RWPE2 (cell line): Measurements from ENCODE around the gene ZCCHC7.

Experiments used
- ATAC-seq: fragments of 200-7000 bp; cut with Tn5 transposase; 3 replicates; pipeline ENCODE4 v1.9.1; 2021; ENCODE audit warnings: low read depth
- DNase-seq: peaks from one replicate; pipeline ENCODE4 v3.0.0-alpha.2; 2020; ENCODE audit warnings: low spot score
- H3K27ac ChIP-seq: fragments of 450-650 bp; 2 replicates; pipeline ENCODE4 v1.5.1; 2017; ENCODE audit warnings: mild to moderate bottlenecking; ENCODE audit not compliant: poor library complexity, severe bottlenecking
- H3K27me3 ChIP-seq: fragments of 250-450 bp; sonication (Bioruptor Pico); 2 replicates; pipeline ENCODE4 v1.5.1; 2021; ENCODE audit warnings: mild to moderate bottlenecking, moderate library complexity; ENCODE audit not compliant: insufficient read depth, poor library complexity, severe bottlenecking
- H3K36me3 ChIP-seq: fragments of 250-450 bp; sonication (Bioruptor Pico); 2 replicates; pipeline ENCODE4 v1.5.1; 2020; ENCODE audit warnings: low read depth, mild to moderate bottlenecking, moderate library complexity
- H3K4me1 ChIP-seq: fragments of 250-450 bp; sonication (Bioruptor Pico); 2 replicates; pipeline ENCODE4 v1.5.1; 2021; ENCODE audit warnings: mild to moderate bottlenecking, moderate library complexity; ENCODE audit not compliant: insufficient read depth, poor library complexity, severe bottlenecking
- H3K4me3 ChIP-seq: fragments of 250-450 bp; sonication (Bioruptor Pico); 2 replicates; pipeline ENCODE4 v1.5.1; 2021; ENCODE audit warnings: mild to moderate bottlenecking, moderate library complexity; ENCODE audit not compliant: severe bottlenecking
- H3K9me3 ChIP-seq: fragments of 250-450 bp; sonication (Bioruptor Pico); 2 replicates; pipeline ENCODE4 v1.5.1; 2021; ENCODE audit warnings: mild to moderate bottlenecking, moderate library complexity; ENCODE audit not compliant: severe bottlenecking
- TF ChIP-seq, protein P1 (sequence below): fragments of 450-650 bp; IDR thresholded peaks from one replicate; pipeline ENCODE4 v1.5.1; 2017; ENCODE audit warnings: mild to moderate bottlenecking, moderate library complexity; ENCODE audit not compliant: poor library complexity, severe bottlenecking

ZCCHC7 gene

DNA sequence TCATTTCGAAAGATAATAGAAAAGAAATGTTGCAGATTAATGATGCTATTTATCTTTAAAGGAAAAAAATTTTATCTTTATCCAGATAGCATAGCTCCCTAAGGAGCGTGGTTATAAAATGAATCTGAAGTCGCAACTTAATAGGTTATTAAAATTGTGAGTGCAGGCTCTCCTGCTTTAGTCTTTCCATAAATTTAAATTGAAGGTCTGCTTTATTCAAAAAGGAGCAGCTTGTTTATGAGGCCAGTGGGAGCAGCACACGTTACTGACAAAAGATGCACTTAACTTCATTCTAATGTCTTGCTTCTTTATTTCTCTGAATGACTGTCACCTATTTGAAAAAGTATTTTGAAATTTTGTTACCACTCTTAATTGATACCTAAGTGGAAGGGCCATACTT lies 95.0 kb downstream of the ZCCHC7 start:
- ATAC-seq (no peak), DNase-seq (no peak)
- Histone ChIP-seq H3K4me1 (peaks cover 5% of the 10 kb centered on the region), H3K27me3 (no peaks in the 10 kb centered on the region), H3K9me3 (no peaks in the 10 kb centered on the region), H3K36me3 (no peaks in the 10 kb centered on the region; the same call in 1 of the 2 replicates), H3K4me3 (no peak overlapping the region), H3K27ac (no peak overlapping the region)
- TF ChIP-seq, protein P1, sequence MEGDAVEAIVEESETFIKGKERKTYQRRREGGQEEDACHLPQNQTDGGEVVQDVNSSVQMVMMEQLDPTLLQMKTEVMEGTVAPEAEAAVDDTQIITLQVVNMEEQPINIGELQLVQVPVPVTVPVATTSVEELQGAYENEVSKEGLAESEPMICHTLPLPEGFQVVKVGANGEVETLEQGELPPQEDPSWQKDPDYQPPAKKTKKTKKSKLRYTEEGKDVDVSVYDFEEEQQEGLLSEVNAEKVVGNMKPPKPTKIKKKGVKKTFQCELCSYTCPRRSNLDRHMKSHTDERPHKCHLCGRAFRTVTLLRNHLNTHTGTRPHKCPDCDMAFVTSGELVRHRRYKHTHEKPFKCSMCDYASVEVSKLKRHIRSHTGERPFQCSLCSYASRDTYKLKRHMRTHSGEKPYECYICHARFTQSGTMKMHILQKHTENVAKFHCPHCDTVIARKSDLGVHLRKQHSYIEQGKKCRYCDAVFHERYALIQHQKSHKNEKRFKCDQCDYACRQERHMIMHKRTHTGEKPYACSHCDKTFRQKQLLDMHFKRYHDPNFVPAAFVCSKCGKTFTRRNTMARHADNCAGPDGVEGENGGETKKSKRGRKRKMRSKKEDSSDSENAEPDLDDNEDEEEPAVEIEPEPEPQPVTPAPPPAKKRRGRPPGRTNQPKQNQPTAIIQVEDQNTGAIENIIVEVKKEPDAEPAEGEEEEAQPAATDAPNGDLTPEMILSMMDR = no peak

DNA sequence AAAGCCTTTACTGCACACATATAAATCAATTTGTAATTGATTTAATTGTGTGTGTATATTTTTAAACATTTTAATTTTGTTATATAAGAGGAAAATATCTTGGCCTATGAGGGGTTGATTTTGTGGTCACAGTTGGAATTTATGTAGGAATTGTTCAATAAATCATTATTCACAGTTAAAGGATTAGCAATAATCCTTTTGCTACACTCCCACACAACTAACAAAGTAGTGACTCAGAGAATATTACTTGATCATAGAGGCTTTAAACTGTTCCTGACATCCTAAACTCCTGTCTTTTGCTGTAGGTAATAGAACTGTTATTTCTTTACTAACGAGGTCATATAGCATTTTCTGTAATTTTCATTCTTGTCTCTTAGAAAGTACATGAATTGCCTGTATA lies 95.5 kb downstream of the ZCCHC7 start:
- no peak for DNase-seq
- no peaks in the 10 kb centered on the region; the same call in 1 of the 2 replicates for H3K36me3 ChIP-seq
- no peaks in the 10 kb centered on the region for H3K27me3 ChIP-seq
- no peak overlapping the region for H3K4me3 ChIP-seq
- H3K9me3 ChIP-seq = no peaks in the 10 kb centered on the region
- peak; percentile 86 for ATAC-seq
- peaks cover 5% of the 10 kb centered on the region for H3K4me1 ChIP-seq
- TF ChIP-seq, protein P1 = no peak
- no peak overlapping the region for H3K27ac ChIP-seq

DNA sequence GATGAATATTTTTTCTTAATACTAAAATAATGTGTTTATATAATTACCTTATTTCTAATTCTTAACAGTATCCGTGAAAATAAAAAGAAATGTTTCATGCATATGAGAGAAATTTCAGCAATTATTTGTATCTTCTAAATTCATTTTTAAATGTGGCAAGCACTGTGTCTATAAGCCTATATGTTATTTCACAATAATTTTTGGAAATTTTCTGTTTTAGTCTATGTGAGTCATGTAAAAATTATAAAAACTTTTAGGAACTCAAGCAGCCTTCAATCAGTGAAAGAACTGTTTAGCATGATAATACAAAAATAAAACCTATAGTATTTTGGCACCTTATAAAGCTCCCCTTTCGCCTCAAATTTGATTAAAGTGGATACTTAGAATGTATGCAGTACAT lies 96.8 kb downstream of the ZCCHC7 start:
- Histone ChIP-seq H3K27me3 (no peaks in the 10 kb centered on the region), H3K4me3 (no peak overlapping the region), H3K27ac (no peak overlapping the region), H3K36me3 (no peaks in the 10 kb centered on the region; the same call in 1 of the 2 replicates), H3K4me1 (peaks cover 5% of the 10 kb centered on the region), H3K9me3 (no peaks in the 10 kb centered on the region)
- TF ChIP-seq, protein P1 = no peak
- ATAC-seq (no peak), DNase-seq (no peak)

DNA sequence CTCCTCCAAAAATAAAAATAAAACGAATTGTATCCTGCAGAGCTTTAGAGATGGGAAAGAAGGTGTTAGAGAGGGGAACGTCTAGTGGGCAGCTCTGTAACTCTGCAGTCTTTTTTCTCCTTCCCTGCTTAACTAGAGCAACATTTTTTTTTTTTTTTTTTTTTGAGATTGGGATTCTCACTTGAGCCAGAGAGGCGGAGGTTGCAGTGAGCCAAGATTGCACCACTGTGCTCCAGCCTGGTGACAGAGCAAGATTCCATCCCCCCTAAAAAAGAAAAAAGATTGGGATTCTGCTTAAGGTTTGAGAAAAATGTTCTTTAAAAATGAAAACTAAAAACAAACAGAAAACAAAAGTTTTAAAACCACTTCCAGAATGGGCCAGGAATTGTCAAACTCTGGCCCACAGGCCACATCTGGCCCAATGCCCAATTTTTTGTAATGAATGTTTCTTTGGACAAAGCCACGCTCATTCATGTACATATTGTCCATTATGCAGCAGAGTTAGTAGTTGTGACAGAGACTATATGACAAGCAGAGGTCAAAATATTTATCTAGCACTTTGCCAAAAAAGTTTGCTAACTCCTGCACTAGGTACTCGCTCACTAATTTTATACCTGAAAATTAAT lies 98.5 kb downstream of the ZCCHC7 start:
- no peaks in the 10 kb centered on the region for H3K27me3 ChIP-seq
- H3K9me3 ChIP-seq = no peaks in the 10 kb centered on the region
- H3K27ac ChIP-seq = no peak overlapping the region
- H3K4me3 ChIP-seq = no peak overlapping the region
- H3K4me1 ChIP-seq = peaks cover 5% of the 10 kb centered on the region
- TF ChIP-seq, protein P1 = no peak
- ATAC-seq = no peak
- H3K36me3 ChIP-seq = no peaks in the 10 kb centered on the region; the same call in 1 of the 2 replicates
- no peak for DNase-seq

DNA sequence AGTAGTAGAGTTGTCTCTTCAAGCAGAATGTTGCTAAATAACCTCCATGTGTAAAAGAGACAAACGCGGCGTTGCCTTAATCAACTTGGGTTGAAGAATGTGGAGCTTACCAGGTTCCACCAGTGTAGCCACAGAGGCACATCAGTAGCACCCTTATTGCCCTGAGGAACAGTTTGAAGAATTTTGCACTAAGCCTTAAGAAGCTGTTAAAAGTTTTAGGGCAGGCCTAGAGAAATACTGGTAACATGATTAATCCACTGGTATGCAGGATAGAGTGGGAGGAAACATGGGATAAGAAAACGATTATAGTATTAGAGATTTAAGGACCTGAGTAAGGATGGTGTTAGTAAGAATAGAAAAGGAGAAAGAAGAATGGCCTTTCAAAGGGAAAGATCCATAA lies 100.6 kb downstream of the ZCCHC7 start:
- no peak overlapping the region for H3K4me3 ChIP-seq
- DNase-seq (no peak), ATAC-seq (no peak)
- no peaks in the 10 kb centered on the region for H3K9me3 ChIP-seq
- TF ChIP-seq, protein P1 = no peak
- no peaks in the 10 kb centered on the region for H3K36me3 ChIP-seq
- no peak overlapping the region for H3K27ac ChIP-seq
- no peaks in the 10 kb centered on the region for H3K27me3 ChIP-seq
- no peaks in the 10 kb centered on the region for H3K4me1 ChIP-seq
